Subcutaneous adipose tissue (tissue), 4 donors: ENCODE results near the gene SLIT3. TPM values are rescaled to one million over a fixed set of nuclear protein-coding genes. Genes with fewer than 3 reads are reported as not detected.

ENCODE experiments used
- CTCF ChIP-seq: fragments of 450-650 bp; IDR thresholded peaks from one replicate; pipeline ENCODE4 v1.5.1; 2016; ENCODE audit warnings: low read depth, mild to moderate bottlenecking, control low read depth, antibody characterized with exemption, moderate library complexity
- total RNA-seq, 4 donors: library from RNA; depleted of rRNA; stranded (reverse); fragments of >200 nt; gene quantifications; one replicate each; pipeline ENCODE4 v1.1.0, GENCODE V29; 2016

Gene SLIT3
- total RNA-seq, 4 donors from 2014 or later, result 48.1 to 163 (median 83.2) TPM

- TF ChIP-seq CTCF, result no peak
These were observed 280.8 kb downstream of the SLIT3 start for GRCh38 chr5:169020102-169020501.

DNA sequence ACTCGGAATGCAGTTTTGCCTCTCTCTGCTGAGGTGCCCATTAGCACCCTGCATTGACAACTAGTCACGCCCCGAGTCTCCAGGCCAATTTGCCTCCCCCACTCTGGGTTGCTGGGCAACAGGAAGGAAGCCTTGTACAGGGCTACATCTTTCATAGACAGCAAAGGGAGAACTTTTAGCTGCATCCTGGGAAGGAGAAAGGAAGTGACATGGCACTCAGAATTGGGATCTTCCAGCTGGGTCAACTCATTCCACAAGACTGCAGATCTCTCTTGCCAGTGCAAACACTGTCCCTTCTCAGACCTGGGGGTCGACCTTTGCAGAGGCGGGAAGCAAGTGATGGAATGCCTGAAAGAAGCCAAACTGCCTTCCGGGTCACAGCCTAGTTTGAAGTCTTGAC lies 282.0 kb downstream of the SLIT3 start:
- no peak for TF ChIP-seq CTCF

- no peak for TF ChIP-seq CTCF
These were observed 284.9 kb downstream of the SLIT3 start for GRCh38 chr5:169015991-169016390.

DNA sequence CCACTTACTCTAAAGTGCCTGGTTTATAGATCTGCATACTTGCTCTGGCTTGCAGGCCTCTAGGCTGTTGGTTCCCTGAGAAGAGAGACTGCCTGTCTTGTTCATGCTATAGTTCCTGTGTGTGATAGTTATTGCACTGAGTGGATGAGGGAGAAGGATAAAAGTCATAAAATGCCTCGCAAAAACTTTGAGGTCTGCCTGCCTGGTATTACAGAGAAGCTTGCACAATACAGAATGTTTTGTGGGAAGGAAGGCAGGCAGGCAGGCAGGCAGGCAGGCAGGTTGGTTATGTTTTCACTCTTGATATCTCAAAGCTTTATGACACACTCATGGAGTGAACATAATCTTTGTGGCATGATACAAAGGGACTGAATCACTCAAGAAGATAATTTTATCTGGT lies 287.1 kb downstream of the SLIT3 start:
- no peak for TF ChIP-seq CTCF

DNA sequence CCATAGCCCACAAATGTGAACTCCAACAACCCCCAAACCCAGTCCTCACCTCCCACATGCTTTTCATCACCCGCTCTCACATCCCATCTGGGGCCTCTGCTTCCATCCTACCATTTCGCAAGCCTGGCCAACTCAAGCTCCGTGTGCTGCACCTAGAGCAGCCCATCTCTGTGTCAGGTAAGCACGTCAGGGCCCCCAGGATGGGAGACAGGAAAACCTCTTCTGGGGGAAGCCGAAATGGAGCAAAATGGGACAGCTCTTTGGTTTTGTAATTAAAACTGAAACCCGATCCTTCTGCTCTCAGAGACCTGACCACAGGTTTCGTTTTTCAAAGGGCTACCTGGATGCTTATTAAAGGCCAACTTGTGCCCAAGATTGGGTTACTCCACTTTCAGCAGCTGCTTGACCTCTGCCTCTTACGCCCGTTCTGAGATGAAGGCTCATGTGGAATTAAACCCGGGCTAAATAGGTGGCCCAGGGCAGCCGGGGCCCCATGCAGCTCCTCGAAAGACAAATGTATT lies 287.7 kb downstream of the SLIT3 start:
- TF ChIP-seq CTCF, result no peak

- no peak for TF ChIP-seq CTCF
These were observed 288.5 kb downstream of the SLIT3 start for GRCh38 chr5:169012450-169012849.

DNA sequence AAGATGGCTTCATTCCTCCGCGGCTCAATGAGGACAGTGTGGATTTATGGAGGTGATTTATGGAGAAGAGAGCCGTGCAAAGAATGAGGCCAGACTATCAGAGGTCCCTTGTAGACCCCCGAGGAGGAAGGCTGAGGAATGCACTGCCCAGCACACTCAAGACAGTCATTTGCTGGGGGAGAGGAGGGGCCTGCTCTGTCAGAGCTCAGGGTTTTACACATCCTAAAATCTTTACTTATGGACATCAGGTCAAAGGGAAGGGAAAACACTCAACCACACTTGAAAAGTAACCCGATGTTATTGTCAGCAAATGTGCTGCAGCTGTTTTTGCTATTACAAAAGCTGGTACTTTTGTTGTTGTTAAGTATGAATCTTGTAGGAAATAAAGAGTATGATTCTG lies 289.5 kb downstream of the SLIT3 start:
- TF ChIP-seq CTCF, result no peak
